Uterus (tissue), 2 donors: ENCODE results near the gene RBMS3.

Experiments used
- POLR2A ChIP-seq, 2 donors: fragments of 450-650 bp; IDR thresholded peaks; one replicate each; pipeline ENCODE4 v1.6.1; 2016; ENCODE audit warnings: antibody characterized with exemption in 2 of 2, mild to moderate bottlenecking in 1 of 2, moderate library complexity in 1 of 2
- TF ChIP-seq, protein P1 (sequence below), 4 experiments: fragments of 200-600 bp in 2 of 4; fragments of 450-650 bp in 2 of 4; sonication (generic) in 2 of 4; IDR thresholded peaks; one replicate each; pipeline ENCODE4 v1.5.1; 2016 to 2019; ENCODE audit warnings: antibody characterized with exemption in 4 of 4, mild to moderate bottlenecking in 2 of 4, moderate library complexity in 1 of 4

DNA sequence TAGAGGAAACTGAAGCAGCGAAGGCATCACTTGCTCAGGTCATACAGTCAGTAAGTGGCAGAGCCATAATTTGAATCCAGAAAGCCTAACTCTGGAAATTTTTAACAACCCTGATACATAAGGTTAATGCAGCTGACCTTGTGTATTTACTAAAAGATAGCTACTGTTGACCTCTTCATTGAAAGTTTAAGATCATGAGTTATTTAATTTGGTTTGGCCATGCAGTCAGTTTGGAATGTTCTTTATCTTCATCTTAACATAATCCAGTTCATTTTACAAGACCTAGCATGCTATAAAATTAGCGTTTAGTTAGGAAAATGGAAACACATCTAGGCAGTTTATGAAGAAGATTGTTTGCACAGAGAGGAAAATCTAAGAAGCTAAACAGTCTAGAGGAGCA is 240.9 kb downstream of the RBMS3 start:
- TF ChIP-seq, protein P1, sequence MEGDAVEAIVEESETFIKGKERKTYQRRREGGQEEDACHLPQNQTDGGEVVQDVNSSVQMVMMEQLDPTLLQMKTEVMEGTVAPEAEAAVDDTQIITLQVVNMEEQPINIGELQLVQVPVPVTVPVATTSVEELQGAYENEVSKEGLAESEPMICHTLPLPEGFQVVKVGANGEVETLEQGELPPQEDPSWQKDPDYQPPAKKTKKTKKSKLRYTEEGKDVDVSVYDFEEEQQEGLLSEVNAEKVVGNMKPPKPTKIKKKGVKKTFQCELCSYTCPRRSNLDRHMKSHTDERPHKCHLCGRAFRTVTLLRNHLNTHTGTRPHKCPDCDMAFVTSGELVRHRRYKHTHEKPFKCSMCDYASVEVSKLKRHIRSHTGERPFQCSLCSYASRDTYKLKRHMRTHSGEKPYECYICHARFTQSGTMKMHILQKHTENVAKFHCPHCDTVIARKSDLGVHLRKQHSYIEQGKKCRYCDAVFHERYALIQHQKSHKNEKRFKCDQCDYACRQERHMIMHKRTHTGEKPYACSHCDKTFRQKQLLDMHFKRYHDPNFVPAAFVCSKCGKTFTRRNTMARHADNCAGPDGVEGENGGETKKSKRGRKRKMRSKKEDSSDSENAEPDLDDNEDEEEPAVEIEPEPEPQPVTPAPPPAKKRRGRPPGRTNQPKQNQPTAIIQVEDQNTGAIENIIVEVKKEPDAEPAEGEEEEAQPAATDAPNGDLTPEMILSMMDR (IDR thresholded peaks at IDR 0.05) = no peak
- TF ChIP-seq POLR2A (IDR thresholded peaks at IDR 0.05) = no peak
